Fibroblast of mammary gland (primary cell): ENCODE data around the gene TOMM7.
A peak's percentile ranks its signal among the peaks of the same experiment; 100 is the strongest.
"Not testable (repeated sequence)": the region's sequence is repeated elsewhere in the genome, so short reads cannot be mapped to it uniquely, and the experiment has no call there.

ENCODE experiments used
- DNase-seq: peaks from one replicate; pipeline ENCODE4 v3.0.0-alpha.2; 2010; ENCODE audit warnings: low read depth
- H3K4me3 ChIP-seq: 2 replicates; pipeline ENCODE4 v1.5.1; 2011; ENCODE audit warnings: low read depth, mild to moderate bottlenecking, low read length, moderate library complexity; ENCODE audit not compliant: control insufficient read depth
- TF ChIP-seq, protein P1 (sequence below): conservative IDR thresholded peaks from 2 replicates; pipeline ENCODE4 v1.5.1; 2011; ENCODE audit warnings: low read depth, low read length, inconsistent platforms; ENCODE audit not compliant: control insufficient read depth, insufficient read depth

The TOMM7 gene

DNA sequence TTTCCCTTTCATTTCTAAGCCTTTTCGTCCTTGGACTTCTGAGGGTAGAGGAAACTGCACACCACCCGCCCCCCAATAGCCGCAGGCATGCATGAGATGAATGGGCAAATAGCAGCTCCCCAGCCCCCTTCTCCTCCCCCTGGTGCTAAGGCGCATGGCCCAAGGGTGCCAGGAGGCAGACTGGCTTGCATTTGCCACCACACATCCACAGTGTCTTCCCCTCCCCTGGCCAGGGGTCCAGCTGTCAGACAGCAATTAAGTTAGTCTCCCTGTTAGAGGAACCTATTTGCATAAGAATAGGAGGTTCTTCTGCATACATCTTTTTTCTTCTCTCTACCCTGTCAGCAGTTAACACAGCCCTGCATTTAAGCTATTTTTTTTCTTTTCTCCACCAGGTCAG, 20.2 kb downstream of the TOMM7 start:
- no peak for DNase-seq
- TF ChIP-seq, protein P1, sequence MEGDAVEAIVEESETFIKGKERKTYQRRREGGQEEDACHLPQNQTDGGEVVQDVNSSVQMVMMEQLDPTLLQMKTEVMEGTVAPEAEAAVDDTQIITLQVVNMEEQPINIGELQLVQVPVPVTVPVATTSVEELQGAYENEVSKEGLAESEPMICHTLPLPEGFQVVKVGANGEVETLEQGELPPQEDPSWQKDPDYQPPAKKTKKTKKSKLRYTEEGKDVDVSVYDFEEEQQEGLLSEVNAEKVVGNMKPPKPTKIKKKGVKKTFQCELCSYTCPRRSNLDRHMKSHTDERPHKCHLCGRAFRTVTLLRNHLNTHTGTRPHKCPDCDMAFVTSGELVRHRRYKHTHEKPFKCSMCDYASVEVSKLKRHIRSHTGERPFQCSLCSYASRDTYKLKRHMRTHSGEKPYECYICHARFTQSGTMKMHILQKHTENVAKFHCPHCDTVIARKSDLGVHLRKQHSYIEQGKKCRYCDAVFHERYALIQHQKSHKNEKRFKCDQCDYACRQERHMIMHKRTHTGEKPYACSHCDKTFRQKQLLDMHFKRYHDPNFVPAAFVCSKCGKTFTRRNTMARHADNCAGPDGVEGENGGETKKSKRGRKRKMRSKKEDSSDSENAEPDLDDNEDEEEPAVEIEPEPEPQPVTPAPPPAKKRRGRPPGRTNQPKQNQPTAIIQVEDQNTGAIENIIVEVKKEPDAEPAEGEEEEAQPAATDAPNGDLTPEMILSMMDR, result no peak
- no peak overlapping the region for H3K4me3 ChIP-seq

DNA sequence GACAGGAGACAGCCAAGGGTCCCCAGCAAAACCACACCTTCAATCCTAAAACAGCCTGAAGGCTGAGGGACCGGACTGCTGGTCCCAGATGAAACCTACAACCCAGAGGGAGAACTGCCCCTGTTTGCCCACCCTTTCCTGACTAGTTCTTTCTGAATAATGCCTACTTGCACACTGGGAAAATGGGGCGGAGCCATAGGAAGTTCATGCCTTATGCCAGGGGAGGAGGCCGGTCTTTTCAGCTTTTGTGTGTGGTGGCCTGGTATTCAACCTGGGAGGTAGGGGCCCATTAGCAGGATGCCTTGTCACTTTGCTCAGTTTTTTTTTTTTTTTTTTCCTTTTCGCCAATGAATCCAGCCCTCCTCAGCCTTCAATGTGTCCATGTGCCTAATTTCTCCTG, 20.7 kb downstream of the TOMM7 start:
- no peak overlapping the region for H3K4me3 ChIP-seq
- DNase-seq, result no peak
- TF ChIP-seq, protein P1, result no peak

DNA sequence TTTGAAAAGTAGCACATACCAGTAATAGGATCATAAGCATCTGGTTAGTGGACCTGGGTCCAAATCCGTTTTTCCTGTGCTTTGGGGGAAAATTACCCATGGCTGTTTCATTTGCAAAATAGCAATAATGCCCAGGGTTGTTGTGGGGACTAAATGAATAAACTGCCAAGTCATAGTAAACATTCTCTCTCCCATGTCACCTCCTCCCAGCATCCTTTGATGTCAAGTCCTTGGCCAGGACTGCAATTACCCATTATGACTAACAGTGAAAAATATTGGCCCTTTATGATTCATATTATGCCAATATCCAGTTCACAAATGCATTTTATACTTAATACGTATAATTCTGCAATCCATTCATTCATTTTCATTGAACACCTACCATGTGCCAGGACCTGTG, 23.0 kb downstream of the TOMM7 start:
- no peak overlapping the region for H3K4me3 ChIP-seq
- peak; percentile 44 for DNase-seq
- TF ChIP-seq, protein P1, result no peak

DNA sequence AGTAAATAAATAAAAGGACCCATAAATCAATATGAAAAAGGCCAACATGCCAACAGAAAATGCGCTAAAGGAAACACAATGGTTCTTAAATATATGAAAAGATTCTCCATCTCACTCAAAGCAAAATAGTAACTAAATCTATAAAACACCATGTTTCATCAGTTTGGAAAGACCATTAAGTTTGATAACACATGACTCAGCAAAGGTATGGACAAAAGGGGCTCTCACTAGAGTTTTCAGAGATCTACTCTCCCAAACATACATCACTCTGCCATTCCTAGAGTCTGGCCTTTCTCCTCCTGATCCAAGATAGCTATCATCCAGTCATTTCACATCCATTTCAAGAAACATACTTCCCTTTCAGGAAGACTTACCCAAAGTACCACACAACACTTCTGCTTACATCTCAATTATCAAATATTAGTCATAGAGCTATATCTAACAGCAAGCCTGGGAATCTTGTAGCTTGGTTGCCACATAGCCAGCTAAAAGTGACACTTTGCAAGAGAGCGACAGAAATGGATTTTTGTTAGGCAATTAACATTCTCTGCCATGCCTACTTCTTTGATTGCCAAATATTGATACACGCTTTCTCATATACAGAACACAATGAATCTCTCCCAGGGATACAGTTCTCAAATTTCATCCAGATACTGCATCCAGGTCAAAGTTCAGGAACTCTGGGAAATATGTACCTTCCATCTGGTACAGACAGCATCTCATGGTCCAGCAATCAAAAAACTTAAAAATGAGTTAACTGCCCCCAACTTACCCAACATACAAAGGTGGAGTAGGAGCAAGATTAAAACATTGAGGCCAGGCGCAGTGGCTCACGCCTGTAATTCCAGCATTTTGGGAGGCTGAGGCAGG, 28.8 kb downstream of the TOMM7 start:
- DNase-seq, result no peak
- TF ChIP-seq, protein P1, result no peak

DNA sequence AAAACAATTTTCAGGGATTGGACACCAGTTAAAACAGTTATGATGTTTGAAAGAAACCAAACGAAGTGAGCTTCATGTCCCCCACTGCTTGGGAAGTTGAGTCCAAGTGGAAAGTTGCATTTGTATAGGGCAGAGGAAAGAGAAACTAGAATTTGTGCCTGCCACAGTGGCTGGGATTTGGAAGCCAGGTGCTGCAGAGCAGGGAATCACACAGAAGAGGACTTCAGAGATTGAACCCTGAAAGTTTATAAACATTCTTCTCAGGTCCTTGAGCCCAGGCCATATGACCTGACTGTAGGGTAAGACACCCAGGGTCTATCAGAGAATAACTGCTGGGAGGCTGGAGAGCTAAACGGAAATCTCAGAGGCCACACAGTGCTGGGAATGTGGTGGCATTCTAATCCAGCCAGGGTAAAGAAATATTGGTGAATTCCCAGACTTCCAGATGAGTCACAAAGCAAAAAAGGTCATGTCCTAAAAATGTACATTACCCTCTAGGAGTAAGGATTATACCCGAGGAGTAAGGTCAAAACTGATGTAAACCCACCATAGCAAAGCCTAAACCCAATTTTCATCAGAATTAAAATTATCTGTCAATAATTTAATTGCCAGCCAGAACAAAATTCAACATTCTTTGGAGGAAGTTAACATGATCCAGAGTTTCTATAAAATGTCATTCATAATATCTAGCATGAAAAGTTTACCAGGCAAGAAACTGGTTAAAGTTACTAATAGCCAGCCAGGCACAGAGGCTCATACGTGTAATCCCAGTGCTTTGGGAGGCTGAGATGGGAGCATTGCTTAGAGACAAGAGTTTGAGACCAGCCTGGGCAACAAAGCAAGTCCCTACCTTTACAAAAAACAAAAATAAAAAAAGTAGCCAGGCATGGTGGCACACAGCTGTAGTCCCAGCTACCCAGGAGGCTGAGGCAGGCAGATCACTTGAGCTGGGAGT, 31.2 kb downstream of the TOMM7 start:
- no peak overlapping the region for H3K4me3 ChIP-seq
- TF ChIP-seq, protein P1, result no peak
- DNase-seq, result peak; percentile 54

More for the DNA sequence above, 28.8 kb downstream of the TOMM7 start:
- no peak overlapping the region for H3K4me3 ChIP-seq

DNA sequence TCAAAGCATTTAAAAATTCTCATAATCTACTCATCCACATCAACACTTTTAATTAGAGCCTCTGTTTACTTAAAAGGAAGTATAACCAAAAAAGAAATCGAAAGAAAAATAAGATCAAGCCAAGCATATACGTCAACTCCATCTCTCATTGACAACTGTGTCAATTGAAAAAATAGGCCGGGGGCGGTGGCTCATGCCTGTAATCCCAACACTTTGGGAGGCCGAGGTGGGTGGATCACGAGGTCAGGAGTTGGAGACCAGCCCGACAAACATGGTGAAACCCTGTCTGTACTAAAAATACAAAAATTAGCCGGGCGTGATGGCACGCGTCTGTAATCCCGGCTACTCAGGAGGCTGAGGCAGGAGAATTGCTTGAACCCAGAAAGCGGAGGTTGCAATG, 32.0 kb downstream of the TOMM7 start:
- peak; percentile 46 for DNase-seq
- not testable (repeated sequence) for H3K4me3 ChIP-seq

DNA sequence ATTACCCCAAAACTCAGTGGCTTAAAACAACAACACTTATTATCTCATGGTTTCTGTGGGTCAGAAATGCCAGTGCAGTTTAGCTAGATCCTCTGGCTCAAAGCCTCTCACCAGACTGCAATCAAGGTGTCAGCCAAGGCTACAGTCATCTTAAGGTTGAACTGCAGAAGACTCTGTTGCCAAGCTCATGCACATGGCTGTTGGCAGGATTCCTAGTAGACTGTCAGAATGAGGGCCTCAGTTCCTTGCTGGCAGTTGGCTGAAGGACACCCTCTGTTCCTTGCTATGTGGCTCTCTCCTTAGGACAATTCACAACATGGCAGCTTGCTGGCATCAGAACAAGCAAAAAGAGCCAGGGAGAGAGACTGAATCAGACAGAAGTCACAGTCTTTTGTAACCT, 34.7 kb downstream of the TOMM7 start:
- TF ChIP-seq, protein P1, result no peak
- DNase-seq, result peak; percentile 51
- no peak overlapping the region for H3K4me3 ChIP-seq
